Stimulated activated naive CD4-positive, alpha-beta T cell (primary cell): Measurements from ENCODE around the gene LOXL1.
"Not testable (repeated sequence)": the region's sequence is repeated elsewhere in the genome, so short reads cannot be mapped to it uniquely, and the experiment has no call there.

ENCODE experiments used
- DNase-seq, 6 experiments: peaks; one replicate each; lab custom pipeline; 2025; lab: John Stamatoyannopoulos, UW

Gene LOXL1

DNA sequence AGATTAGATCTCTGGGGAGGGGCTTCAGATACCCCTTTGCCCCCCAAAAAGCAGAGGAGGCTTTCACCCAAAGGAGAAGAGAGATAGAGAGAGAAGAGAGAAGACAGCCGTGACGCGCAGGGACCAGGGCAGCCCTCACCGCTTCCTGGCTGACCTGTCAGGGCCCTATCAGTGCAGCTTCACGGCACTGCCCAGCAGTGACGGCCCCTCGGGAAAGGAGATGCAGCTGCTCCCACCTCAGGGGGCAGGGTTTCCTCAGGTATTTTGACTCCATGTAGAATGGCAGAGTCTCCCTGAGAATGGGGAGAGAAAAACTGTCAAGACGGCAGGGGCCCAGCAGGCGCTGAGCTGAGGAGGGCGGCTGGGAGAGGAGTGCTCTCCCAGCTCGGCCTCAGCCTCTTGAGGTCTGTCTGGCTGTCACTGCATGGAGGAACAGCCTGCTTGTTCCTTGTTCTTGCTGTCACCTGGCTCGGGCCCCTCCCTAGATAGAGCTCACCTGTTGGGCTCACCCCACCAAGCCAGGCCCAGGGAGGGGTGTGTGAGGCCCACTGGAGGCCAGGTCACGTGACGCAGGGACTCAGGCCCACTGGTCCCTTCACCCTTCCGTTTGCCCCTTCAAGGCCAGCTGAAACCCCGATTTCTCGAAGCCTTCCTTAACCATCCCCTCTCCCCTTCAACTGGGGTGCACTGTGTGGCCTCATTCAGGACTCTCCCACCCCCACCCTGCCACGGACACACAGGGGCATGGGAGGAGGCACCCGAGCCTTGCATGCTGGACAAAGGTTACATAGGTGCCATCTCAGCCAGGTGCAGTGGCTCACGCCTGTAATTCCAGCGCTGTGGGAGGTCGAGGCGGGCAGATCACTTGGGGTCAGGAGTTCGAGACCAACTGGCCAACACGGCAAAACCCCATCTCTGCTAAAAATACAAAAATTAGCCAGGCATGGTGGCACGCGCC, 28.2 kb downstream of the LOXL1 start:
- no peak for DNase-seq

GRCh38 chr15:73955326-73955725, 29.1 kb downstream of the LOXL1 start:
- DNase-seq: no peak

DNA sequence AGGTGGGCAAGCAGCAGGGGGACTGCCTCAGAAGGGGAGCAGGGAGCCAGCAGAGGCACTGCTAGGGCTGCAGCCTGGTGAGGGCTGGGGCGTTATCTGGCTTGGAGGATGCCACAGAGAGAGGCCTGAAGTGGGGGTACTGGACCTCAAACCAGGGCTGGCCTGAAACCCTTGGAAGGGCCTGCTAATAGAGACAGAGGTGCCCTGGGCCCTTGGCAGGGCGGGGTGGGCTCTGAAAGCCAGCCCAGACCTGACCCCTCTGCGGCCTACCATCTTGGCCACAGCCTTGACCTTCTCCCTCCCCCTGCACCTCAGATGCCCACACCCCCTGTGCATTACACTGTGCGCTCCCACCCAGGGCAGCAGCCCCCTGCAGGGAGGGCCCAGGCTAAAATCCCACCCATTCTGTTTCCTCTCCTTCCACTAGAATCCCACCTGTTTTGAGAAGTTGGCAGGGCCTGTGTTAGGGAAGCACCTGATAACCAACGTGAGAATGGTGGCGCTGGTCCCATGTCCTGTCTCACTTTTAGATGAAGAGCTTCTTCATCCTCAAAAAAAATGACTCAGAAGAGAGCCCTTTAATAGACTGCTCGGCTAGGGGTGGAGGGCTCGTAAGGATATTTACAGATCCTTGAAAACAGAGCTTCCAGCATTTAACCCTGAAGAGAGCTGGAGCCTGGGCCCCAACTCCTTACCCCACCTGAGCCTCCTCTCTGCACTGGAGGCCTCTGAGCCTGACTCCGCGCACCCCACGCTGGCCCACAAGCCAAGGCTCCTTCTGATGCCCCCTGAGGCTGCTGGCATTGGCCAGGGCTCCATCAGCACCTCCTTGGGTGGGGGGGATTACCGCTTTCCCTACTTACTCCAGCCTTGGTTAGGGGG, 29.8 kb downstream of the LOXL1 start:
- DNase-seq: no peak

GRCh38 chr15:73956743-73957135, 30.5 kb downstream of the LOXL1 start:
- no peak for DNase-seq

DNA sequence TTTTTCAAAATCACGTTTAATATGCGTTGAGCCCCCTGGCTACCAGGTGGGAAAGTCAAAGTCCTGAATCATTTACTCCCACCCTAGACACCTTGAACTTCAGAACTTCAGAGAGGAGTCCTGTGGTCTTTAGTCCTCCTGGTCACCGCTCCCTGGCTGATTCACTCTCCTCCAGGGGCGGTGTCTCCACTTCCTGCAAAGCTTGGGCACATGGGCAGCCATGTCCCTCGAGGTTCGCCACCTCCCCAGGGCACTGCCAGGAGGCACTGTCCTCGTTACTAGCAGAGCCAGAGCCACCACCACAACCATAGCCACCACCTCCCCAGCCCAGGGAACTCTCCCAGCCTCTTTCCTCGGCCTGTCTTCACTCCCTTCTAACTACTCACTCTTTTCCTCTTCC, 31.0 kb downstream of the LOXL1 start:
- no peak for DNase-seq

DNA sequence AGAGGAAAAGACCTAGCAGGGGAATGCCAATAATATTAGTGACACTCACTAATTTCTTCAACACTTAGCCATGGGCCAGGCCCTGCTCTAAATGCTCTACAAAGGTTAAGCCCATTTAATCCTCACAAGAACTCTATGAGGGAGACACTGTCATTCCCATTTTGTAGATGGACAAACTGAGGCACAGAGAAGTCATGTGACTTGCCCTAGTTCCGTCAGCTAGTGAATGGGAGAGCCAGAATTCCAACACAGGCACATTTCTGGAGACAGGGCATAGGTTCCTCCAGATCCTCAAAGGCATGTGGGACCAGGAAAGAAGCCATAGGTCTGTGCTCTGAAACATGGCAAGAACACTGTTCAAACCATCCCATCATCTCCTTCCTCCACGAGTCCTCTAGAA, 31.5 kb downstream of the LOXL1 start:
- no peak for DNase-seq

DNA sequence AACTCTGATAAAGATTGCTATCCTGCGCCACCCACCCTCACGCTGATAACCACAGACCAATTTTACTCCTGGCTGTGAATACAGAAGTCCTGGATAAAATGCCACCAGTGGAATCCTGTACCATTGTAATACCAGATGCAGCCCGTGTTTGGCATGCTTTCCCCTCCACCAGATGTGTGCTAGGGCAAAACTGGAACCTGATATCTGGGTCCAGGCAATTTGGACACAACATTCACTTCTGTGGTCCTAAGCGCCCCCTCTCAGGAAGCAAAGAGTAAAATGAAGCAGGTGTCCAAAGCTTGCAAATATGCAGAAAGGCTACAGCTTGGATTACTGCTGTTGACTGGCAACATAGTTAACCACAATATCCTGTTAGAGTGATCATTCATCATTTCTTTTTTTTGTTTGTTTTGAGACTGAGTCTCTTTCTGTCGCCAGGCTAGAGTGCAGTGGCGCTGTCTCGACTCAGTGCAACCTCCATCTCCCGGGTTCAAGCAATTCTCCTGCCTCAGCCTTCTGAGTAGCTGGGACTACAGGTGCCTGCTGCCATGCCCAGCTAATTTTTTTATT, 32.8 kb downstream of the LOXL1 start:
- DNase-seq: peak in 4 of 6 experiments; percentile 4 to 71 (median 61)

- no peak for DNase-seq
These were observed 33.5 kb downstream of the LOXL1 start for GRCh38 chr15:73959801-73960200.

GRCh38 chr15:73960472-73961070, 34.3 kb downstream of the LOXL1 start:
- not testable (repeated sequence) for DNase-seq

- DNase-seq: no peak
These were observed 36.2 kb downstream of the LOXL1 start for GRCh38 chr15:73962433-73962832.

DNA sequence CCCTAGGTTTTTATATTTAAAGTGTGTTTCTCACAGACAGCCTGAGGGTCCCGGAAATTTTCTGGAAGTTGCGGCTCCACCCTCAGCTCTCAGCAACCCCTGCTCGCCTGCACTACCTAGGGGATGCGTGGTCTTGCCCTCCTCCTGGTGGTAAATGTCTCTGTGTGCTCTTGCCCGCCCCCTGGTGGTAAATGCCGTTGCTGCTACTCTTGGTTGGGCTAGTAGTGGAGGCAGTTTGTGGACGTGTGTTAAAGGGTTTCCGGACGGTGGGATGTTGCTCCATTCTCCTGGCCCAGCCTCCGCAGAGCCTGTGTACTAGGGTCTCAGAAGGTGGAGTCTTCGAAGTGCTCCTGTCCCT, 38.5 kb downstream of the LOXL1 start:
- peak; percentile 66 to 91 (median 78) for DNase-seq

GRCh38 chr15:73965094-73965757, 39.0 kb downstream of the LOXL1 start:
- DNase-seq: peak in 2 of 6 experiments; percentile 41 to 54

GRCh38 chr15:73965758-73966113, 39.5 kb downstream of the LOXL1 start:
- peak in 3 of 6 experiments; percentile 46 to 54 (median 50) for DNase-seq

- no peak for DNase-seq
These were observed 42.2 kb downstream of the LOXL1 start for GRCh38 chr15:73968461-73968860.

GRCh38 chr15:73969151-73969759, 43.0 kb downstream of the LOXL1 start:
- no peak for DNase-seq

DNA sequence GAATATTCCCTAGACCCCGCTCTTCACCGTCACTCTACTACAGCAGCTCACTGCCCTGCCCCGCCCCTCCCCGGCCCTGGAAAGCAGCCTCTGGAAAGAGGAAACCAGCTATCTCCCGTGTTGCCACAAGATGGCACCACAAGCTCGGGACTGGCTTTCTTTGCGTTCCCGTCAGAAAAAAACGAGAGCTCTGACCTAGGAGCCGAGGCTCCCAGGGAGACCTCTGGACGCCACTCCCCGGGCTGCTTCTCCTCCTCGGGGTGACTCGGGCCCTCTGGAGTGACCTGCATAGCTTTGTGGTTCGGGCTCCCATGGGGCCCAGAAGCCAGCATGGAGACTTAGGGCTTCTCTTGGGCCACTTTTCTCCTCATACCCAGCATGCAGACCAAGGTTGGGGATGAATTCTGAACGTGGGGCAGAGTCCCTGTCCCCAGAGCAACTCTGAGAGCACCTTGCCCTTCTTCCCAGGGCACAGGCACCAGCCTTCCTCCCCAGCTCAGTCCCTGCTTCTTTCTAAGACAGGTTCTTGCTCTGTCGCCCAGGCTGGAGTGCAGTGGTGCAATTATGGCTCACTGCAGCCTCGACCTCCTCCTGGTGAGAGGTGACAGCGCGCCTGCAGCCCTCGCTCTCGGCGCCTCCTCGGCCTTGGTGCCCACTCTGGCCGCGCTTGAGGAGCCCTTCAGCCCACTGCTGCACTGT, 46.9 kb downstream of the LOXL1 start:
- DNase-seq: peak; percentile 51 to 83 (median 66)

DNA sequence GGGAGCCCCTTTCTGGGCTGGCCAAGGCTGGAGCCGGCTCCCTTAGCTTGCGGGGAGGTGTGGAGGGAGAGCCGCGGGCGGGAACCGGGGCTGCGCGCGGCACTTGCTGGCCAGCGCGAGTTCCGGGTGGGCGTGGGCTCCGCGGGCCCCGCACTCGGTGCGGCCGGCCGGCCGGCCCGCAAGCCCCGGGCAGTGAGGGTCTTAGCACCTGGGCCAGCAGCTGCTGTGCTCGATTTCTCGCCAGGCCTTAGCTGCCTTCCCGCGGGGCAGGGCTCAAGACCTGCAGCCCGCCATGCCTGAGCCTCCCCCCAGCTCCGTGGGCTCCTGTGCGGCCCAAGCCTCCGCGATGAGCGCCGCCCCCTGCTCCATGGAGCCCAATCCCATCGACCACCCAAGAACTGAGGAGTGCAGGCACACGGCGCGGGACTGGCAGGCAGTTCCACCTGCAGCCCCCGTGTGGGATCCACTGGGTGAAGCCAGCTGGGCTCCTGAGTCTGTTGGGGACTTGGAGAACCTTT, 47.5 kb downstream of the LOXL1 start:
- DNase-seq: not testable (repeated sequence)

DNA sequence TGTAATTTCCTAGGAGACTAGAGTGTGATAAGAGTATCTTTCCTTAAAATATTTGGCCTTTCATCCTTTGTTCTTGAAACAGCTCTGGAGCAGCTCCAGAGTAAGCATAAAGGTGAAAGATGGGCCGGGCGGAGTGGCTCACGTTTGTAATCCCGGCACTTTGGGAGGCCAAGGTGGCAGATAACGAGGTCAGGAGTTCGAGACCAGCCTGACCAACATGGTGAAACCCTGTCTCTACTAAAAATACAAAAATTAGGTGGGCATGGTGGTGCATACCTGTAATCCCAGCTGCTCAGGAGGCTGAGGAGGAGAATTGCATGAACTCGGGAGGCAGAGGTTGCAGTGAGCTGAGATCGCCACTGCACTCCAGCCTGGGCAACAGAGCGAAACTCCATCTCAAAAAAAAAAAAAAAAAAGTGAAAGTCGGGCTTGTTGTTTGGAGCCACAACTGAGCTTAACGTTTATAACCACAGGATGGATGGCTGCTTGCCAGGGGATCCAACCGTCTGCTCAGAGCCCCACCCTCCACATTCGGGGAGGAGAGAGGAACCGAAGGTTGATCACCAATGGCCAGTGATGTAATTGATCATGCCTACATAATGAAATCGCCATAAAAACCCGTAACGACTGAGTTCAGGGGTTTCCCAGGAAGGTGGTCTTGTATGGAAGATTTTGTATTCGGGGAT, 49.3 kb downstream of the LOXL1 start:
- peak; percentile 6 to 62 (median 33) for DNase-seq

GRCh38 chr15:73978896-73979295, 52.6 kb downstream of the LOXL1 start:
- DNase-seq: no peak

DNA sequence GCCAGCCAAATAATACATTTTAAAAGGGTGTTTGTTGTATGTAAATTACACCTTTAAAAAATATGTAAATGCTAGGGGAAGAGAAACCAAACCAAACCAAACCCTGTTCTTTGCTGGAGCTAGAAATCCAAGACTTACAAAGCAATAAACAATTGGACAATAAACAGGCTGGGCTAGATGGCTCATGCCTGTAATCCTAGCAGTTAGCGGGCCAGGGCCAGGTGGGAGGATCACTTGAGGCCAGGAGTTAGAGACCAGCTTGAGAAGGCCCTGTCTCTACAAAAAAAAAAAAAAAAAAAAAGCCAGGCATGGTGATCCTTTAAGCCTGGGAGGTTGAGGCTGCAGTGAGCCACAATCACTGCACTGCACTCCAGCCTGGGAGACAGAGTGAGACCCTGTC, 53.4 kb downstream of the LOXL1 start:
- no peak for DNase-seq
